UCSD-AML1 (cell line): ENCODE results near the gene IFT74.

Experiments
- DNase-seq: peaks from one replicate; lab custom pipeline; 2025; ENCODE audit not compliant: unreplicated experiment; lab: John Stamatoyannopoulos, UW

Gene IFT74

DNA sequence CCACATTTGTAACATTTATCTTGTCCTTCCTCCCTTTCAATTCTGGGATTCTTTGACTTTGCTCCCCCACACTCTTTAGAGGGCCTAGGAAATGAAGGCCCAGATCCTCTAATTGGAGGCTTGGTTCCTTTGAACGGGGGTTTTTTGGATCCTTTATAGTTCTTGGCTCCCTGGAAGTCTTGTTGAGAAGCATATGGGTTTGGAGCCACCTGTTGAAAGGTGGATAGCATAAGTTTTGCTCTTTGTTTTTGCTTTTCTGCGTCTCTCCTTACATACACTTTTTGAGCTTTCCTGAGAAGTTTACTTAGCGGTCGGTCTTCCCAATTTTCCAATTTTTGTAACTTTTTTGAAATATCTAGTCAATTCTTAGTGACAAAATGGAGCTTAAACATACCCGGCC, 17.8 kb downstream of the IFT74 start:
- DNase-seq = no peak

DNA sequence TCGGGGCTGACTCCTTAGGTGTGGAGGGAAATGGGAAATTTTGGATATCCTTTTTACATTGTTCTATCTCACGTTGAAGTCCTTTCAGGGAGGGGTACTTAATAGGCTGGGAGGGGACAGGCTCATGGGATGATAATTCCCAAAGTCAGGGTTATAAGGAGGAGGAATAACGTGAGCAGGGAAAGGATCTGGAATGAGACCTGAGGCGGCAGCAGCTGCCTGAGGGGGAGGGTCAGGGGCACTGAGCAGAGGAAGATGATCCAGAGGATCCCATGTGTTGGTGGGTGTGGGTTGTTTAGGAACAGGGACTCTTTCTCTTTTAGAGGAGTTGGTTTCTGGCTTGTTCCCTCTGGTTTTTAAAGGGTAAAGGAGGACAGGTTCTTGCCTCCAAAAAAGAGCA, 18.7 kb downstream of the IFT74 start:
- DNase-seq = no peak

DNA sequence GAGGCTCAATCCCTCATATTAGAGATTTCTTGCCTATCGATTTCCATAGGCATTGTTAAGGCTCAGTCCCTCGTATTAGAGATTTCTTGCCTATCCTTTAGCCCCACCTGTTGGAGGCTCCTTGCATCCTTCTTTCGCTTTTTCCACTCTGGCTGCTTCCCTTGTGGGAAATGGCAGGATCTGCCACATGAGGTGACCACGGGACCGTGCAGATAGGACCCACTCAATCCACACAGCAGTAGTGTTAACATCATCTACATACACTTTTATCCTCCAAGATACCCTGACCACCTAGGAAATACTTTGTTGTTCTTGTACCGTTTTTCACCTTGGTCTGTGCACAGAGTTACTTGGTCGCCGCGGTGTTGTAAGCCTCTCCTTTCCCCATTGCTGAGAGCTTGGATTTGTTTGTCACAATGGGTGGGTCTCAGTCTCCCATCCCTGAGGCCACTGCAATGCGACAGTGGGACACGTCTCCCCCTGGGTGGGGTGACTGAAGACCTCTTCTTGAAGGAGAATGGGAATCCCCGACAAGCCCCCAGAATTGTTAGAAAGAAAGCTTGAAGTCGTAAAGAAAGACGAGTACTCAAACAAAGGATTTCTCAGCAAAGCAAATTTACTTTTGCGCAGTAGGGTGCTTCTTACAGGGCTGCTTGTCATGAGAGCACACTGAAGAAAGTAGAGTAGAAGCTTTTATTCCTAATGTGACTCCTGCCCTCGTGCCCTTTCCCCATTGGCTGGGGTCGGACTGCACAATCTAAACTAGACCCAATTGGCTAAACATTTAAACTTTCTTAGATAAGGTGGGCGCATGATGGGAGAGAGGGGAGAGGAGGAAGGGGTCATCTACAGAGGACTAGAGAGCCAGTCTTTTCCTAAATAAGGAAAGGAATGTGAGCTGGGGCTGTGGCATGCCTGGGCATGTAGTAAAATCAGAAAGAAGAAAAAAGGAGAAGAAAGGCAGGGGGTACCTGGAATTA, 19.8 kb downstream of the IFT74 start:
- DNase-seq = peak; percentile 42

DNA sequence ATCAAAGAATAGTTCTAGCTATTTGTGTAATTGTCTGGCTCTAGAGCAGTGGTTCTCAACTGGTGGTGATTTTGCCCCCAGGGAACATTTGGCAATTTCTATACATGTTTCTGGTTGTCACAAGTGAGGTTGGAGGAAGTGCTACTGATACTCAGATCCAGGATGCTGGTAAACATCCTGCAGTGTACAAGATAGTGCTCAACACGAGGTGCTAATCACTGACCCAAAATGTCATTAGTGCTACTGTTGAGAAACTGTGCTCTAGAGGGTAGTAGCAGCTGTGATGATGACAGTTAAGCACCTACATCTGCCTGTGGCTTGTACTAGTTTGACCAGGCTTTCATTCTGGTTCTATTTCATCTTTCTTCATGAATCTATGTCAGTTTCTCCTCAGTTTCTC, 27.1 kb downstream of the IFT74 start:
- no peak for DNase-seq

DNA sequence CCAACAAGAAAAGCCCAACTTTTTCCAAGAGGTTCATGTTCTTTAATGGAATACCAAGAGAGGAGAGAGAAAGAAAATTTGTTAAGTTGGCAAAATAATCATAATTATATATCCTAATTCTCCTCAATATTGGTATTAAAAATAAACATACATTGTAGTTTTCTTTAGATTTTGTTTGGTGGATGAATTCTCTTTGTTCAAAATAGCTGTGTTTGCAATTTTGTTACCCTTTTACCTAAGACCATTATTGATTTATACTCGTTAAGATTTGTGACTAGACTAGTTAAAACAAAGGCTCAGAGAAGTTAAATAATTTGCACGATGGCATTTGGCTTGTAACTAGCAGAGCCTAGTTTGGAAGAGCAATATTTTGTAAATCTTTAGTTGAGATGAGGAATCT, 39.6 kb downstream of the IFT74 start:
- no peak for DNase-seq

DNA sequence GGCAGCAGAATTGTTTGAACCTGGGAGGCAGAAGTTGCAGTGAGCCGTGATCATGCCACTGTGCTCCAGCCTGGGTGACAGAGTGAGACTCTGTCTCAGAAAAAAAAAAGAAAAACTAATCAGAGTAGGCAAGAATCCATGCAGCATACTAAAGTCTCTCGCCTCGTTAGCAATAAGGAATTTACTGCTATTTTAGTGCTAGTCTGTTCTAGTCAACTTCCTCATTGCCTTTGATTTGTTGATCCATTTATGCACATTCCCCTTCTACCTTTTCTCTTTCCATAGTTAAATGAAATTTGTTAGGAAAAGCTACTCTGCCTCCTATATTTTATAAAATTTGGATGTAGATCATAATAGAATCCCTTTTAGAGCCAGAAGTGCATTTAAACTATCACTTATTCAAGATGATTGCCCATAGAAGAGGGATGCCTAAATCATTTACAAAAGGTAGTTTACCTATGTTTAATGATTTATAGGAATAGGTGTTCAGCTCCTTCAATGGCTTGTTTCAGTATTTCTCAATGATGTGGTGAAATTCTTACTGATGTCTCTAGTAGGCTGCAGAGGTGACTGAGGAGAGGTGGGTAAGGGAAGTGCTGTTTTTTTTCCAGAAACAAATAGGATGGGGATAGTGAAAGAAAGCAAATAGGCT, 47.3 kb downstream of the IFT74 start:
- DNase-seq = no peak

DNA sequence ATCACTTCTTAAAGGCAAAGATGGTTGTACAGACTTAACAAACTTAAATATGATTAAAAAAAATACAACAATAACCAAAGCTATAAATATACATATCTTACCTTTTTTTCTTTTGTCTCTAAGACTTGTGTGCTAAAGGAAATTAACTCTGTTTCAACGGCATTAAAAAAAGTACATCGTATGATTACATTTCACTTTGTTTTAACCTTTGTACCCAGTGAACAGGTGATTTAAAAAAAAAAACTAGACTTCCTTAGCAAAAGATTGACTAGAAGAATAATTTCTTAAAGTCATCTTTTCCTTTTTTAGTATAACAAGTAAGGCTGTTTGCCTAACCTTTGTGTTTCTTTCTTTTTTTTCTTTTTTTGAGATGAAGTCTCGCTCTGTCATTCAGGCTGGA, 49.3 kb downstream of the IFT74 start, which contains the start of gene LRRC19:
Gene LRRC19, minus strand, starts transcription at position 182 of the 400 bp plus-strand sequence. CDS start 5,978 bp downstream, outside the sequence.
- no peak for DNase-seq

DNA sequence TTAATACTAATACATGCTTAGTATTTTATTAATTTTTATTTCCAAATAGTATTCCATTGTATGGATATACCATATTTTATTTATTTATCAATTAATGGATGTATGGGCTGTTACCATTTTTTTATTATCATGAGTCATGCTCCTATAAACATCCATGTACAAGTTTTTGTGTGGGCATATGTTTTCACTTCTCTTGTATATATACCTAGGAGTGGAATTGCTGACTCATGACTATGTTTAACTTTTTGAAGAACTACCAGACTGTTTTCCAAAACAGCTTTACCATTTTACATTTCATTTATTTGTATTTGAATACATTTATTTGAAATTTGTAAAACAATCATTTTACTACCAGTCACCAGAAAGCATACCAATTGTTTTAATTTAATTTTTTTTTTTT, 63.4 kb downstream of the IFT74 start:
- DNase-seq = no peak

DNA sequence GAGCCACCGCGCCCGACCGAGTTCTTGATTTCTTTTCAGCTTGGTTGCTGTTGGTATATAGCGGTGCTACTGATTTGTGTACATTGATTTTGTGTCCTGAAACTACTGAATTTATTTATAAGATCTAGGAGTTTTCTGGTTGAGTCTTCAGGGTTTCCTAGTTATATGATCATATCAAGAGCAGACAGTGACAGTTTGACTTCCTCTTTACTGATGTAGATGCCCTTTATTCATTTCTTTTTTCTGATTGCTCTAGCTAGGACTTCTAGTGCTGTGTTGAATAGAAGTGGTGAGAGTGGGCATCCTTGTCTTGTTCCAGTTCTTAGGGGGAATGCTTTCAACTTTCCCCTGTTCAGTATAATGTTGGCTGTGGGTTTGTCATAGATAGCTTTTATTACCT, 66.7 kb downstream of the IFT74 start:
- no peak for DNase-seq

DNA sequence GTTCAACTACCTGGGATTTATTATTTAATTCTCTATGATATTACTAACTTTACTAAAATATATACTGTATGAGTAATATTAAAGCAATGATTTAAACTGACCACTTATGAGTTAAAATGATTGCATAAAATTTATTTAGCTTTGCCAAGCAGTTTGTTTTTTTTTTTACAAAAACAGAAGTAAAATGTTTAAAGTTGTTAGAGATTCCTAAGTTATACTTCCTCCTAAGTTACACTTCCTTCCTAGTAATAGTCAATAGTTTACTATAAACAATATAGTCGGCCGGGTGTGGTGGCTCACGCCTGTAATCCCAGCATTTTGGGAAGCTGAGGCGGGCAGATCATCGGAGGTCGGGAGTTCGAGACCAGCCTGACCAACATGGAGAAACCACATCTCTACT, 73.0 kb downstream of the IFT74 start:
- no peak for DNase-seq

DNA sequence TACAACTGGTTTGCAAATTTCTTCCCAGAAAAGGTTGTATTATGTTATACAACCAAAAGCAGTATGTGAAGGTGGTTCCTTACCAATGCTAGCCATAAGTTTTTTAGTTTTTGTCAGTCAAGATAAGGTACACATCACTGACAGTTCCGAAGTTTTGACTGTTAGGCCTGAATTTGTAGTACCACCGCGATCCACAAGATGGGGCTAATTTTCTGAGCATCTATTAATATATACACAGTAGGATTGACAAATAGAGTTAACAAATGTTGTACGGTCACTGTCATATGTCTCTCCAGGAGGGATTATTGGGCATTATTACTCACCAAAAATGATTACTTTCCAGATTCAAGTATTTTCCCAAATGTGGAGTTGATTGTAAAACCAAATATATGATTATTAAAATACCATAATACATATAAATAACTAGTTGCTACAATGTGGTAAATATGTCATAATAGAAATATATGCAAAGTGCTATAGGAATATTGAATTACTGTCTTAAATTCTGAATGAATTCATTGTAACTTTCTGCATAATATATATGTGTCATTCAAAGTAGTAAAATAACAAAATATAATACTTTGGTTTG, 77.7 kb downstream of the IFT74 start:
- peak; percentile 38 for DNase-seq

DNA sequence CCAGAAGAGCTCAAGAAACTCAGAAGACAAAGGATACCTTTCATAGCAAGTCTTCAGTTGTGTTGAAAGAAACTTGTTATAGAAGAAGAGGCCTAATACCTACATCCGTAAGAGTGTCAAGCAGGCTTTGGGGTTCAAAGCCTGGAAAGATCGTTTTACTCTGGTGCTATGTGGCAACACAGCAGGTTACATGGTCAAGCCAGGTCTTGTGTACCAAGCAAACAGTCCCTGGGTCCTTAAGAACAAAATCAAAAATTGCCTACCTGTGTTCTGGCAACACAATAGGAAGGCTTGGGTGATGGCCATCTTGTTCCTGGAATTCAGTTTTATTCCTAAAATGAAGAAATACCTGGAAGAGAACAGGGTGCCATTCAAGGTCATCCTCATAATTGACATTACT, 81.3 kb downstream of the IFT74 start:
- DNase-seq = no peak

DNA sequence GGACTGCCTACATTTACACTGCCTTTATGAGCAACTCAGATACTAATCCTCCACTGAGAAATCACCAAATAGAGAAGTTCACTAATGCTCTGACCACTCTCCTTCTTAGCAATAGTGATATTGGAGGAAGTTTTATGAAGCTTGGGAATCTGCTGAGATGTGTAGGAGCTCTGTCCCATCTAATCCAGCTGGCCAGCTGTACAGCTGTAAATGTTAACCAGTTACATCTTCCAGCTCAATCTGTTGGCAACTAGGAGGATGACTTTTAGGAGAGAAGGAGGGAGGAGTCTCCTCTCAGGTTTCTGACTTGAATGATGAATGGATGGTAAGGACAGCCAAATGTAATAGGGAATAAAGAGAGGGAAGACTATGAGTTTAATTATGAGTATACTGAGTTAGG, 85.5 kb downstream of the IFT74 start:
- no peak for DNase-seq

DNA sequence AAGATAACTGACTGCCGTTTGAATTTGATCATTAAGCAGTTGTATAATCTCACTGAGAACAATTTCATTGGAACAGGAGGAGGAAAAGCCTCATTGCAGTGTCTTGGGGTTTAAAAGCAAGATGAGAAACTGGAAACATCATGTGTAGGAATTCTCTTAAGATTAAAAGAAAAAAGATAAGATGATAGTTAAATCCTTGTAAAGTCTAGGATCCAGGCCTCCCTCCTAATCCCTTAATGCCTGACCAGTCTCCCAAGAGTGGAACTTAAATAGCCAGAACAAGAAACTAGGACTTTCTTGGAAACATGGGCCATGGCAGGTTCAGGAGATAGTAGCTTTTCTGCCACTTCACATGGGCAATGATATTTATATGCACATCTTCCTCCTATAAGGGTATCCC, 86.3 kb downstream of the IFT74 start:
- DNase-seq = no peak

DNA sequence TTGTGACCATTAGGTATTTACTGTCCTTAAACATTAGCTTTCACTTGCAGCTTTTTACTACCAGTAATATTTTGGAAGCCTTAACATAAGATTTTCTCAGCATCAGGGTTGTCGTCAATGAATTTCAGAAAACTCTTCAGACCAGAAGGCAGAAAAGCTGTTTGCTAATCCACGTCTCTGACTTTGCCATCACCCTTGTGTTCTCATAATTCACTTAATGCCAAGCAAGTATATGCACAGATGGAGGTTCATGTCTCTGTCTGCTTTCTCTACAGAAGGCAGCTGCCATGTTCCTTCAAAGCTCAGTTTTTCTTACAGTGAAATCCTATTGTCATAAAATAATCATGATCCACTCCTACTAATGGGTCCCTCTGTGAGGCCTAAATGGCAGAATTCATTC, 87.0 kb downstream of the IFT74 start:
- no peak for DNase-seq

DNA sequence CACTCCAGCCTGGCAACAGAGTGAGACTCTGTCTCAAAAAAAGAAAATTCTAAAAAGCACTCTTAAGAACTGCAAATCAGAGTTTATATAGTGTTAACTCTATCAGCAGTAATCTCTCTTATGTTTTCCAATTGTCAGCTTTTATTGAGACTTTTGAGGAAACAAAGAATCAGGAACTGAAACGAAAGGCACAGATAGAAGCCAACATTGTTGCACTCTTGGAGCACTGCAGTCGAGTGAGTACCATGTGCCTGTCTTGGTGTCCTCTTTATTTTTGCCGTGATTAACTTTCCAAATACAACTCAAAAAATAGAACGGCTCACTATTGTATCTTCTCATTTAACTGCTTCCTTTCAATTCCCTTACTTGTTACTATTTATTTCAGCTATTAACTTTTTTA, 90.9 kb downstream of the IFT74 start:
- no peak for DNase-seq

DNA sequence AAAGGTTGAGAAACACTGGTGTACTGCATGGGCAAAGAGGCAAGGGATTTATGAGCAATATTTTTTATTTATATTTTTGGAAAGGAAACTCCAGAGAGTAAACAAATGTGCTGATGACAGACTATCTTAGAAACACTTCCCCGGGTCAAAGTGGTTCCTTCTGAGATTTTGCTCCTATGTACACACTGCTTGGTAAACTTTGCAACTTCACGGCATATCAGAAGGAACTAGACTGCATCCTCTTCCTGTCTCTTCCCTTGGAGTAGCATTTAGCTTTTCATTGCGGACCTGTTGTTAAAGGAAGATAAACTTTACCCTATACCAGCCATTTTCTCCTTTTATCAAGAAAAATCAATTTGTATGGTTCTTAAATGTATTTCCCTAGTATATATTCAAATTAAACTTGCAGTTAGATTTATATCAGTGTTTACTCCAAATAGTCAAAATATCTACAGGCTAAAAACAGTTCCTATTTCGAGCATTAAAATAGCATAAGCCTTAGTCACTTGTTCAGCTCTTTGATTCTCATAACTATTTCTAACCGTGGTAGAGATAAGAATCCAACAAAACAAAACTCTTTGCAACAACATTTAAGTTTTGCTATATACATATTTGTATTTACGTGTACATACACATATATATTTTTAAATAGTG, 97.3 kb downstream of the IFT74 start:
- DNase-seq = no peak

DNA sequence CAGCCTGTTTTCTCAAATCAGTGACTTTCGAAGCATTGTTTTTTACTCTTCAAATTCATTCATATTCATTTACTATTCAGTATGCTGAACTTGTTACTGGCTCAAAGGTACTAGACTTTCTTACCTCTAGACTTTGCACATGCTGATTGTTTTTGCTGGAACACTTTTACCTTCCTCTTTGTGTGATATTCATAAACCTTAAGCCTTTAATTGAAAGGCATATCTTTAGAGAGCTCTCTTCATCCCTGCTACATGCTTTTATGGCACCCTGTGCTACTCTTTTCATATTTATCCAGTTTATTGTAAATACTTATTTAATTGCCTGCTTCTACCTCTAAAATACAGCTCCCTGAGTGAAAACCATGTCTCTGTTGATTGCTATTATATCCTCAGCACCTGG, 97.9 kb downstream of the IFT74 start:
- DNase-seq = no peak

DNA sequence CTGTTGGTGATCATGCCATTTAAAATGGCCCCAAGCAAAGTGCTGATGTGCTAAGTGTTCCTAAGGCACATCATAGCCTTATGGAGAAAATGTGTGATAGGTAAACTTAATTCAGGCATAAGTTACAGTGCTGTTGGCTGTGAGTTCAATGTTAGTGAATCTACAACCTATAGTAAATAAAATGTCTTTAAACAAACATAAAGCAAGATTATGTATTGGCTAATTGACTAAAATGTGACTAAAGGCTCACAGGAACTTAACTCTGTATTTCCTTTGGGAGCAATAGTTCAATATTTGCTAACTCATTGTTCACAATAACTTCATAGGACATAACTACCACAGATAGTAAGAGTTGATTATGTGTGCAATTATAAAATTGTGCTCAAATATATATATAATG, 98.6 kb downstream of the IFT74 start:
- DNase-seq = no peak

DNA sequence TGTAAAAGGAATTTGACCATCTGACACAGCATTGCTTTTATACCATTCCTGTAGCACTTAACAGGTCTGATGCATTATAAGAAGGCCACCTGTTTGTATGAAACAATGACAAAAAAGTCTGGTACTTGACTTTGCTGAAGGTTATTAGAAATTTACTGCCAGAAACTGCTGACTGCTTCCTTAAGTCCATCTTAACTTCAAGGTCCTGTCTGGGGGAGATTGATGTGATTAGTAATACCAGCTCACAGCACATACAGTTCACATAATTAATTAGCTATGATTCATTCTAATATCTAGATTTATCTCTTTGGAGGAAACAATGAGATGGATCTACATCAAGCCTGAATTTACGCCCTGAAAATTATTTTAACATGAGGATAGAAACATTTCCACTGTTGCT, 103.2 kb downstream of the IFT74 start:
- no peak for DNase-seq

DNA sequence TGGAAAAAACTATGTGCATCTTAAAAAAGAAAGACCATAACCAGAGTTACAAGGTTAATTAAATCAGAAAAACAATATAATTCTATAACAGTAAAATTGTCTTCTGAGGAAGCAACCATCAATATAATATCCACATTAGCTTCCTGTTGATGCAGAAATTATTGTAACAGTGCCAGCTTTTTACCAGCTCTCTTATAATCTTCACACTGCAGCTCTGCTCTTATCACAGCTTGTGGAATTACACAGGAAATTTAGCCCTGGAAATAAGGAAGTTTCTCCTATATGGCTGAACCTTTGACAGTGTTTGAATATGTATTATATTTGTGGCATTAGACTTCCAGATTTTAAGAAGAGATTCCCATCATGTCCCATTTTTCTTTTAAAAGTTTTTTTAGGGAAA, 103.7 kb downstream of the IFT74 start:
- DNase-seq = no peak
